ENCODE results near the gene RARRES2.

RARRES2 gene

DNA sequence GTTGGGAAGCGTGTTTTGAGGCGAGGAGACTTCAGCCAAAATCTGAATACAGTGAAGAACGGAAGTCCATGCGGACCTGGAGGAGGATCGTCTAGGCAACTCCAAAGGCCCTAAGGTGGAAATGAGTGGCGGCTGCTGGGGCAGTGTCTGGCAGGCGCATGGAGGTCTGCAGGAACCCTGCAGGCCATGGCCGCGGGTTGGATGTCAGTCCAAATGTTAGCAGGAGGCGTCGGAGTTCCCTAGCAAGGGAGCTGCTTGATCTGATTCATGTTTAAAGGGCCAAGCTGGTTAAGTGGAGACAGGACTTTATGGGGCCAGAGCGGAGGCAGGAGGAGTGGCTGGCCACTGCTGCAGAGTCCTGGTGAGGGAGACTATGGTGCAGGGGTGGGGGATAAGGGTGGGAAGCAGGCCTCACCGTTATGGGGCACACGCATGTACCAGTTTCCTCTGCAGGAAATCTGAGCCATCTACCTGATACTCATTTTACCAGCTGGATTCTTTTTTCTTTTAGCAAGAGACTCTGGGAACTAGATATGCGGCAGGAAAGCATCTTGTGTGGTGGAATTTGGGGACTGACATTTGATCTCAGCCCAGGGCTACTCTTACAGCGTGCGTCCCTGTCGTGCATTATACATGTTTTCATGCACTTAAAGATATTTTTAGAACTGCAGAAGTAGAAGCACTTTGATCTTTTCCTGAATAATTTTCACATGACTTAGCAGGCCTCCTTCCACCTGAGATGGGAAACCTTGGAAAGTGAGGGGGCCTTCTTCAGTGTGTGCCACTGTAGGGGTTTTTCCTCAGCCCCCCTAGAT lies 20.6 kb upstream of the RARRES2 start:
- TF ChIP-seq, protein P1, sequence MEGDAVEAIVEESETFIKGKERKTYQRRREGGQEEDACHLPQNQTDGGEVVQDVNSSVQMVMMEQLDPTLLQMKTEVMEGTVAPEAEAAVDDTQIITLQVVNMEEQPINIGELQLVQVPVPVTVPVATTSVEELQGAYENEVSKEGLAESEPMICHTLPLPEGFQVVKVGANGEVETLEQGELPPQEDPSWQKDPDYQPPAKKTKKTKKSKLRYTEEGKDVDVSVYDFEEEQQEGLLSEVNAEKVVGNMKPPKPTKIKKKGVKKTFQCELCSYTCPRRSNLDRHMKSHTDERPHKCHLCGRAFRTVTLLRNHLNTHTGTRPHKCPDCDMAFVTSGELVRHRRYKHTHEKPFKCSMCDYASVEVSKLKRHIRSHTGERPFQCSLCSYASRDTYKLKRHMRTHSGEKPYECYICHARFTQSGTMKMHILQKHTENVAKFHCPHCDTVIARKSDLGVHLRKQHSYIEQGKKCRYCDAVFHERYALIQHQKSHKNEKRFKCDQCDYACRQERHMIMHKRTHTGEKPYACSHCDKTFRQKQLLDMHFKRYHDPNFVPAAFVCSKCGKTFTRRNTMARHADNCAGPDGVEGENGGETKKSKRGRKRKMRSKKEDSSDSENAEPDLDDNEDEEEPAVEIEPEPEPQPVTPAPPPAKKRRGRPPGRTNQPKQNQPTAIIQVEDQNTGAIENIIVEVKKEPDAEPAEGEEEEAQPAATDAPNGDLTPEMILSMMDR (IDR thresholded peaks at IDR 0.05; ENCODE audit: insufficient read depth, low read length, poor library complexity, severe bottlenecking): no peak
- Histone ChIP-seq H3K36me3 (ENCODE audit: control insufficient read depth, insufficient read depth, low read length) (no peaks in the 10 kb centered on the region), H3K27me3 (replicated peaks; ENCODE audit: control insufficient read depth, insufficient read depth, low read length) (no peaks in the 10 kb centered on the region), H3K4me3 (replicated peaks; ENCODE audit: low read depth, low read length) (no peak overlapping the region)
- no peak for DNase-seq (ENCODE audit: extremely low read depth, insufficient read length)

DNA sequence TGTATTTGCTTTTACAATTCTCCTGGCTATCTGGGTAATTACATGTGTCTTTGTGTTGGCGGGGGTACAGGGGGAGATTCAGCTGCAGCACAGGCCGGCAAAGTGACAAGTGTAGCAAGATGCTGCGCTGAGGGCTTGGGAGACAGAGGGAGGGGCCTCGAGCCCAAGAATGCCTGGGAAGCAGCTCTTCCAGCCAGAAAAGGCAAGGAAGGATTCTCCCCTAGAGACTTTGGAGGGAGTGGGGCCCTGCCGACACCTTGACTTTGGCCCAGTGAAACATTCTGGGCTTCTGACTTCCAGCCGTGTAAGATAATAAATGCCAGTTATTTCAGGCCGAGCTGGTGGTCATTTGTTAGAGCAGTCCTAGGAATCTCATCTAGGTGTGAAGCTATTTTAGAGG lies 20.0 kb upstream of the RARRES2 start:
- H3K4me3 ChIP-seq (replicated peaks; ENCODE audit: low read depth, low read length): no peak overlapping the region
- DNase-seq (ENCODE audit: extremely low read depth, insufficient read length): no peak
- TF ChIP-seq, protein P1 (IDR thresholded peaks at IDR 0.05; ENCODE audit: insufficient read depth, low read length, poor library complexity, severe bottlenecking): no peak
- H3K27me3 ChIP-seq (replicated peaks; ENCODE audit: control insufficient read depth, insufficient read depth, low read length): no peaks in the 10 kb centered on the region
- no peaks in the 10 kb centered on the region for H3K36me3 ChIP-seq (ENCODE audit: control insufficient read depth, insufficient read depth, low read length)

- TF ChIP-seq, protein P1 (IDR thresholded peaks at IDR 0.05; ENCODE audit: insufficient read depth, low read length, poor library complexity, severe bottlenecking): no peak
- DNase-seq (ENCODE audit: extremely low read depth, insufficient read length): no peak
- Histone ChIP-seq H3K4me3 (replicated peaks; ENCODE audit: low read depth, low read length) (no peak overlapping the region), H3K27me3 (replicated peaks; ENCODE audit: control insufficient read depth, insufficient read depth, low read length) (no peaks in the 10 kb centered on the region), H3K36me3 (ENCODE audit: control insufficient read depth, insufficient read depth, low read length) (no peaks in the 10 kb centered on the region)
Measured at GRCh38 chr7:150360363-150361058, 19.1 kb upstream of the RARRES2 start.

DNA sequence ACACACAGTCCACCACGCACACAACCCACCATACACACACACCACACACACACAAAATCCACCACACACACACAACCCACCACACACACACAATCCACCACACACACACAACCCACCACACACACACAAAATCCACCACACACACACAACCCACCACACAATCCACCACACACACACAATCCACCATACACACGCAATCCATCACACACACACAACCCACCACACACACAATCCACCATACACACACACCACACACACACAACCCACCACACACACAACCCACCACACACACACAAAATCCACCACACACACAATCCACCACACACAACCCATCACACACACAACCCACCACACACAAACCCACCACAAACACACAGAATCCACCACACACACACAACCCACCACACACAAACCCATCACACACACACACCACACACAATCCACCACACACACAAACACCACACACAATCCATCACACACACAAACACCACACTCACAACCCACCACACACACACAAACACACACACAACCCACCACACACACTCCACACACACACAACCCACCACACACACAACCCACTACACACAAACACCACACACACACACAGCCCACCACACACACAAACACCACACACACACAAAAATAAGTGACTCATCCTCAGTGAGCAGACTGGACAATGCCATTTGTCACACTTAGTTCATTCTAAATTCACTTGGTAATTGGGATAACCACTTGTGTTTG lies 18.4 kb upstream of the RARRES2 start:
- no peak for DNase-seq (ENCODE audit: extremely low read depth, insufficient read length)
- Histone ChIP-seq H3K27me3 (replicated peaks; ENCODE audit: control insufficient read depth, insufficient read depth, low read length) (no peaks in the 10 kb centered on the region), H3K36me3 (ENCODE audit: control insufficient read depth, insufficient read depth, low read length) (no peaks in the 10 kb centered on the region), H3K4me3 (replicated peaks; ENCODE audit: low read depth, low read length) (no peak overlapping the region)
- TF ChIP-seq, protein P1 (IDR thresholded peaks at IDR 0.05; ENCODE audit: insufficient read depth, low read length, poor library complexity, severe bottlenecking): no peak

- H3K27me3 ChIP-seq (replicated peaks; ENCODE audit: control insufficient read depth, insufficient read depth, low read length): no peaks in the 10 kb centered on the region
- no peaks in the 10 kb centered on the region for H3K36me3 ChIP-seq (ENCODE audit: control insufficient read depth, insufficient read depth, low read length)
- no peak for DNase-seq (ENCODE audit: extremely low read depth, insufficient read length)
- no peak overlapping the region for H3K4me3 ChIP-seq (replicated peaks; ENCODE audit: low read depth, low read length)
- TF ChIP-seq, protein P1 (IDR thresholded peaks at IDR 0.05; ENCODE audit: insufficient read depth, low read length, poor library complexity, severe bottlenecking): no peak
Measured at GRCh38 chr7:150358988-150359621, 17.7 kb upstream of the RARRES2 start.

All from GM06990 (cell line).